Type B pancreatic cell (in vitro differentiated cells): ENCODE results near the gene NKPD1. TPM values are rescaled to one million over a fixed set of nuclear protein-coding genes. Genes with fewer than 3 reads are reported as not detected.

ENCODE experiments used
- DNase-seq: peaks from one replicate; pipeline ENCODE4 v3.0.0; 2021; ENCODE audit warnings: mixed read lengths; ENCODE audit not compliant: unreplicated experiment; ENCODE audit errors: extremely low spot score
- H3K27ac Mint-ChIP-seq: 2 replicates; pipeline ENCODE4 v1.8.0; 2021; ENCODE audit warnings: mild to moderate bottlenecking, mixed read lengths
- H3K27me3 Mint-ChIP-seq: 2 replicates; pipeline ENCODE4 v1.8.0; 2021; ENCODE audit warnings: mixed read lengths
- H3K36me3 Mint-ChIP-seq: 2 replicates; pipeline ENCODE4 v1.8.0; 2021; ENCODE audit warnings: mixed read lengths
- H3K4me1 Mint-ChIP-seq: one replicate; pipeline ENCODE4 v1.8.0; 2021; ENCODE audit warnings: mixed read lengths; ENCODE audit not compliant: unreplicated experiment
- H3K4me3 Mint-ChIP-seq: 2 replicates; pipeline ENCODE4 v1.8.0; 2021; ENCODE audit warnings: mild to moderate bottlenecking, mixed read lengths
- H3K9me3 Mint-ChIP-seq: 2 replicates; pipeline ENCODE4 v1.8.0; 2021; ENCODE audit warnings: mixed read lengths
- total RNA-seq: library from RNA; stranded (reverse); gene quantifications from 2 replicates; pipeline ENCODE4 v1.2.1, GENCODE V29; 2021; ENCODE audit warnings: low replicate concordance
- TF ChIP-seq, protein P1 (sequence below): fragments of 200-600 bp; sonication (generic); conservative IDR thresholded peaks from 2 replicates; pipeline ENCODE4 v1.5.0; 2021; ENCODE audit warnings: antibody characterized with exemption, mild to moderate bottlenecking

The NKPD1 gene
- total RNA-seq, 1 donor from 2014 or later: 0.56 TPM

DNA sequence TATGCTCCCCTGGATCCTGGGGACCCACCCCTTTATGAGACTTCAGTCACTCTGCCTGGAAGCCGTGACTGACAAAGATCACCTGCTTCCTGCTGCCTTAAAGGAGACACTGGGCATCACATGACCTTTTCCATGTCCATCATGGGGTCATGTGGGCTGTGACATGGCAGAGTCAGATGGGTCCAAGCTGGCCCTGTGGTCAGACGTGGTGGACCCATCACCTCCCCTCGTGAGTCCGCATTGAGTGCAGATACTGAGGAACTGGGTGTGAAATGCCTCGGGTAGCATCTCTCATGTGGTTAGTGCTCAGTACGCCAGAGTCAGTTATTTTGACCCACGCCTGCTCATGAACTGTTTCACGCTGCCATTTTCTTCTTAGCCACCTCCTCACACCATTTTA, 27.1 kb downstream of the NKPD1 start:
- DNase-seq: no peak
- Mint-ChIP-seq H3K27me3 (no peaks in the 10 kb centered on the region), H3K4me1 (peaks cover 33% of the 10 kb centered on the region), H3K9me3 (no peaks in the 10 kb centered on the region), H3K36me3 (no peaks in the 10 kb centered on the region), H3K4me3 (no peak overlapping the region), H3K27ac (no peak overlapping the region)
- TF ChIP-seq, protein P1, sequence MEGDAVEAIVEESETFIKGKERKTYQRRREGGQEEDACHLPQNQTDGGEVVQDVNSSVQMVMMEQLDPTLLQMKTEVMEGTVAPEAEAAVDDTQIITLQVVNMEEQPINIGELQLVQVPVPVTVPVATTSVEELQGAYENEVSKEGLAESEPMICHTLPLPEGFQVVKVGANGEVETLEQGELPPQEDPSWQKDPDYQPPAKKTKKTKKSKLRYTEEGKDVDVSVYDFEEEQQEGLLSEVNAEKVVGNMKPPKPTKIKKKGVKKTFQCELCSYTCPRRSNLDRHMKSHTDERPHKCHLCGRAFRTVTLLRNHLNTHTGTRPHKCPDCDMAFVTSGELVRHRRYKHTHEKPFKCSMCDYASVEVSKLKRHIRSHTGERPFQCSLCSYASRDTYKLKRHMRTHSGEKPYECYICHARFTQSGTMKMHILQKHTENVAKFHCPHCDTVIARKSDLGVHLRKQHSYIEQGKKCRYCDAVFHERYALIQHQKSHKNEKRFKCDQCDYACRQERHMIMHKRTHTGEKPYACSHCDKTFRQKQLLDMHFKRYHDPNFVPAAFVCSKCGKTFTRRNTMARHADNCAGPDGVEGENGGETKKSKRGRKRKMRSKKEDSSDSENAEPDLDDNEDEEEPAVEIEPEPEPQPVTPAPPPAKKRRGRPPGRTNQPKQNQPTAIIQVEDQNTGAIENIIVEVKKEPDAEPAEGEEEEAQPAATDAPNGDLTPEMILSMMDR: no peak

DNA sequence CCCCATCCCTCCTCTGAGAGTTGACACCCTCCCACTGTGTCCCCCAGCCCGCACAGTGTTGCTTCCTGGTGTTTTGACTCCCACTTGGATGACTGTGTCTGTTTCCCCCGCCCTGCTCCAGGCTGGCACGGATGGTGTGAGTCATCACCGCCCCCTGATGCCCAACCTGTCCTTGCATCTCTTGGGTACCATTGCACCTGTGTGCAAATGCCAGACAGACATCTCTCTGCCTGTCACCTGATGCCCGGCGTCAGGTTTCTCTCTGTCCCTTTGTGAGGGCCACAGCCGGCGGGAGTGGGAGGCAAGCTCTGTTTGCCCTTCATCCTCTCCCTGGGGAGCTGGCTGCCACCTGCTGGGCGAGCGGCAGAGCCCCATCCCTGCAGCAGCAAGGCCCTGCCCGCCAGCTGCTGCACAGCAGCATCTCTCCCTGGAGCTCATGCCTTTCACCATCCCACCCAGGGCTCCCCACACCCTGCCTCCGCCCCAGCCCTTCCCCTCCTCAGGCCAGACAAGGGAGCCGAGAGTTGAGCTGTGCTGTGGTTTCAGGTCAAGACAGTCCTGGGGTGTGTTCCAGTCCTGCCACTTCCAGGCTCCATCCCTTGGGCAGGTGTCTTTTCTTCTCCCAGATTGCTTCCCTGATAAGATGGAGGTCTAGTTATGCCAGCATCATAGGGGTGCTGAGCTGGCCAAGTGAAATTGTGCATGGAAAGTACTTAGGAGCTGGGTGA, 29.7 kb downstream of the NKPD1 start:
- Mint-ChIP-seq H3K4me3 (no peak overlapping the region), H3K36me3 (no peaks in the 10 kb centered on the region), H3K27me3 (no peaks in the 10 kb centered on the region), H3K27ac (no peak overlapping the region), H3K9me3 (no peaks in the 10 kb centered on the region), H3K4me1 (peaks cover 15% of the 10 kb centered on the region)
- no peak for DNase-seq
- TF ChIP-seq, protein P1: peak; percentile 39

- TF ChIP-seq, protein P1: no peak
- no peaks in the 10 kb centered on the region for H3K9me3 Mint-ChIP-seq
- no peaks in the 10 kb centered on the region for H3K36me3 Mint-ChIP-seq
- no peaks in the 10 kb centered on the region for H3K27me3 Mint-ChIP-seq
- peaks cover 14% of the 10 kb centered on the region for H3K4me1 Mint-ChIP-seq
- no peak overlapping the region for H3K27ac Mint-ChIP-seq
- DNase-seq: no peak
- H3K4me3 Mint-ChIP-seq: no peak overlapping the region
Measured at GRCh38 chr19:45130236-45130635, 30.5 kb downstream of the NKPD1 start.

GRCh38 chr19:45128806-45129205, 32.0 kb downstream of the NKPD1 start:
- Mint-ChIP-seq H3K9me3 (no peaks in the 10 kb centered on the region), H3K4me3 (no peak overlapping the region), H3K27ac (no peak overlapping the region), H3K4me1 (peaks cover 19% of the 10 kb centered on the region), H3K27me3 (no peaks in the 10 kb centered on the region), H3K36me3 (no peaks in the 10 kb centered on the region)
- TF ChIP-seq, protein P1: no peak
- no peak for DNase-seq

GRCh38 chr19:45128146-45128545, 32.6 kb downstream of the NKPD1 start:
- Mint-ChIP-seq H3K4me3 (no peak overlapping the region), H3K27ac (no peak overlapping the region), H3K36me3 (no peaks in the 10 kb centered on the region)

More at GRCh38 chr19:45128146-45128545, 32.6 kb downstream of the NKPD1 start:
- no peaks in the 10 kb centered on the region for H3K27me3 Mint-ChIP-seq
- DNase-seq: no peak
- TF ChIP-seq, protein P1: no peak
- H3K9me3 Mint-ChIP-seq: no peaks in the 10 kb centered on the region
- peaks cover 25% of the 10 kb centered on the region for H3K4me1 Mint-ChIP-seq
